Neural progenitor cell (in vitro differentiated cells): Measurements from ENCODE around the gene SRRD. TPM values are rescaled to one million over a fixed set of nuclear protein-coding genes. Genes with fewer than 3 reads are reported as not detected.

ENCODE experiments used
- DNase-seq: peaks from one replicate; pipeline ENCODE4 v3.0.0-alpha.2; 2016; ENCODE audit warnings: low spot score
- H2AFZ ChIP-seq: fragments of 200-600 bp; sonication (generic); replicated peaks from 2 replicates; pipeline ENCODE4 v1.6.1; 2016; ENCODE audit warnings: antibody characterized with exemption
- H3F3A ChIP-seq: fragments of 200-600 bp; sonication (generic); 2 replicates; pipeline ENCODE4 v1.6.1; 2016; ENCODE audit warnings: antibody characterized with exemption, low read depth
- H3K27ac ChIP-seq: fragments of 200-600 bp; sonication (generic); 2 replicates; pipeline ENCODE4 v1.5.1; 2016; ENCODE audit warnings: mild to moderate bottlenecking
- H3K27me3 ChIP-seq: fragments of 200-600 bp; sonication (generic); 2 replicates; pipeline ENCODE4 v1.6.1; 2016; ENCODE audit warnings: mild to moderate bottlenecking, moderate library complexity
- H3K36me3 ChIP-seq: fragments of 200-600 bp; sonication (generic); 2 replicates; pipeline ENCODE4 v1.5.1; 2016
- H3K4me1 ChIP-seq: fragments of 200-600 bp; sonication (generic); 2 replicates; pipeline ENCODE4 v1.6.1; 2016; ENCODE audit warnings: mixed run types
- H3K4me2 ChIP-seq: fragments of 200-600 bp; sonication (generic); 2 replicates; pipeline ENCODE4 v1.6.1; 2016
- H3K4me3 ChIP-seq: fragments of 200-600 bp; sonication (generic); 2 replicates; pipeline ENCODE4 v1.5.1; 2016
- H3K79me2 ChIP-seq: fragments of 200-600 bp; sonication (generic); 2 replicates; pipeline ENCODE4 v1.6.1; 2016; ENCODE audit warnings: low read depth
- H3K9ac ChIP-seq: fragments of 200-600 bp; sonication (generic); 2 replicates; pipeline ENCODE4 v1.6.1; 2016
- H3K9me3 ChIP-seq: fragments of 200-600 bp; sonication (generic); 2 replicates; pipeline ENCODE4 v1.5.1; 2016; ENCODE audit warnings: low read depth
- H4K20me1 ChIP-seq: fragments of 200-600 bp; sonication (generic); 2 replicates; pipeline ENCODE4 v1.6.1; 2016; ENCODE audit warnings: low read depth
- H3K27ac Mint-ChIP-seq: 3 replicates; pipeline ENCODE4 v1.8.0; 2021; ENCODE audit warnings: mixed read lengths
- H3K27me3 Mint-ChIP-seq: 2 replicates; pipeline ENCODE4 v1.8.0; 2022; ENCODE audit warnings: low read depth, mild to moderate bottlenecking, inconsistent platforms, moderate library complexity, mixed read lengths; ENCODE audit not compliant: insufficient read depth
- H3K36me3 Mint-ChIP-seq: 3 replicates; pipeline ENCODE4 v1.8.0; 2021; ENCODE audit warnings: mixed read lengths
- H3K4me1 Mint-ChIP-seq: 3 replicates; pipeline ENCODE4 v1.8.0; 2021; ENCODE audit warnings: mixed read lengths
- H3K4me3 Mint-ChIP-seq: 3 replicates; pipeline ENCODE4 v1.8.0; 2021; ENCODE audit warnings: mild to moderate bottlenecking, moderate library complexity, mixed read lengths
- H3K9me3 Mint-ChIP-seq: 3 replicates; pipeline ENCODE4 v1.8.0; 2020; ENCODE audit warnings: mixed read lengths
- CTCF ChIP-seq: fragments of 200-600 bp; sonication (generic); IDR thresholded peaks from 2 replicates; pipeline ENCODE4 v1.5.1; 2017; ENCODE audit warnings: antibody characterized with exemption, mild to moderate bottlenecking
- EZH2 ChIP-seq: fragments of 200-600 bp; sonication (generic); IDR thresholded peaks from 2 replicates; pipeline ENCODE4 v1.6.1; 2017; ENCODE audit warnings: antibody characterized with exemption, mild to moderate bottlenecking, moderate library complexity
- EZH2phosphoT487 ChIP-seq: fragments of 200-600 bp; sonication (generic); IDR thresholded peaks from 2 replicates; pipeline ENCODE4 v1.6.1; 2017; ENCODE audit warnings: antibody characterized with exemption
- total RNA-seq: library from RNA; depleted of rRNA; stranded (reverse); fragments of >200 nt; gene quantifications from 2 replicates; pipeline ENCODE4 v1.2.3, GENCODE V29; 2015; ENCODE audit warnings: low replicate concordance

The SRRD gene
- total RNA-seq, 1 donor from 2014 or later: 36.0 TPM

- TF ChIP-seq CTCF (no peak), EZH2phosphoT487 (no peak), EZH2 (no peak)
- Histone ChIP-seq H3K27me3 (no peaks in the 10 kb centered on the region), H3K4me2 (no peak overlapping the region), H3K4me1 (no peaks in the 10 kb centered on the region), H3K79me2 (no peaks in the 10 kb centered on the region), H3K9ac (no peak overlapping the region), H3K36me3 (no peaks in the 10 kb centered on the region), H4K20me1 (no peaks in the 10 kb centered on the region), H2AFZ (no peak overlapping the region), H3K9me3 (no peaks in the 10 kb centered on the region), H3F3A (peaks cover 4% of the 10 kb centered on the region), H3K4me3 (no peak overlapping the region), H3K27ac (no peak overlapping the region)
- no peaks in the 10 kb centered on the region for H3K27me3 Mint-ChIP-seq
- H3K4me3 Mint-ChIP-seq: no peak overlapping the region
- no peak for DNase-seq
- peaks cover 9% of the 10 kb centered on the region for H3K4me1 Mint-ChIP-seq
- H3K9me3 Mint-ChIP-seq: no peaks in the 10 kb centered on the region
- H3K36me3 Mint-ChIP-seq: peaks cover 12% of the 10 kb centered on the region
- H3K27ac Mint-ChIP-seq: no peak overlapping the region
These were observed 41.2 kb downstream of the SRRD start for GRCh38 chr22:26524870-26525269.

- Mint-ChIP-seq H3K27ac (no peak overlapping the region), H3K36me3 (peaks cover 17% of the 10 kb centered on the region), H3K4me1 (peaks cover 9% of the 10 kb centered on the region), H3K9me3 (no peaks in the 10 kb centered on the region), H3K4me3 (no peak overlapping the region), H3K27me3 (peaks cover 2% of the 10 kb centered on the region)
- H3K27ac ChIP-seq: no peak overlapping the region
- H3K4me3 ChIP-seq: no peak overlapping the region
- H4K20me1 ChIP-seq: no peaks in the 10 kb centered on the region
- no peak overlapping the region for H3K4me2 ChIP-seq
- DNase-seq: no peak
- H3K79me2 ChIP-seq: no peaks in the 10 kb centered on the region
- TF ChIP-seq CTCF: no peak
- no peak for TF ChIP-seq EZH2
- no peak for TF ChIP-seq EZH2phosphoT487
- H3K4me1 ChIP-seq: no peaks in the 10 kb centered on the region
- H3K9me3 ChIP-seq: no peaks in the 10 kb centered on the region
- peaks cover 4% of the 10 kb centered on the region for H3F3A ChIP-seq
- no peak overlapping the region for H2AFZ ChIP-seq
- no peaks in the 10 kb centered on the region for H3K36me3 ChIP-seq
- no peaks in the 10 kb centered on the region for H3K27me3 ChIP-seq
- no peak overlapping the region for H3K9ac ChIP-seq
These were observed 42.4 kb downstream of the SRRD start for GRCh38 chr22:26525946-26526564.

- Mint-ChIP-seq H3K36me3 (peaks cover 19% of the 10 kb centered on the region), H3K4me3 (no peak overlapping the region), H3K9me3 (no peaks in the 10 kb centered on the region), H3K27ac (no peak overlapping the region), H3K27me3 (peaks cover 2% of the 10 kb centered on the region), H3K4me1 (peaks cover 9% of the 10 kb centered on the region)
- H3K79me2 ChIP-seq: no peaks in the 10 kb centered on the region
- H3K4me2 ChIP-seq: no peak overlapping the region
- no peaks in the 10 kb centered on the region for H3K27me3 ChIP-seq
- H3K36me3 ChIP-seq: no peaks in the 10 kb centered on the region
- H2AFZ ChIP-seq: no peak overlapping the region
- TF ChIP-seq EZH2 (no peak), CTCF (no peak), EZH2phosphoT487 (no peak)
- no peak overlapping the region for H3K9ac ChIP-seq
- H3K27ac ChIP-seq: no peak overlapping the region
- H3K4me3 ChIP-seq: no peak overlapping the region
- H3F3A ChIP-seq: peaks cover 4% of the 10 kb centered on the region
- no peaks in the 10 kb centered on the region for H3K4me1 ChIP-seq
- no peak for DNase-seq
- no peaks in the 10 kb centered on the region for H3K9me3 ChIP-seq
- H4K20me1 ChIP-seq: no peaks in the 10 kb centered on the region
These were observed 43.5 kb downstream of the SRRD start for GRCh38 chr22:26527167-26527566.
